Measurements from ENCODE around the gene RASA1.

- TF ChIP-seq CTCF (IDR thresholded peaks at IDR 0.05), result no peak
- no peak for TF ChIP-seq ZFX (IDR thresholded peaks at IDR 0.05; ENCODE audit: borderline replicate concordance)
These were observed 15.4 kb upstream of the RASA1 start for GRCh38 chr5:87252283-87252605.

Data from 22Rv1 (cell line).